ENCODE data around the gene TRIM47.
"Not testable (repeated sequence)": the region's sequence is repeated elsewhere in the genome, so short reads cannot be mapped to it uniquely, and the experiment has no call there.

TRIM47 gene

GRCh38 chr17:75865404-75866188 is 12.8 kb downstream of the TRIM47 start:
- not testable (repeated sequence) for H3K9ac ChIP-seq (ENCODE audit: low read length); H3K4me3 ChIP-seq (ENCODE audit: low read length); H3K36me3 ChIP-seq (ENCODE audit: control insufficient read depth, insufficient read depth, low read length); H3K27me3 ChIP-seq (ENCODE audit: control insufficient read depth, insufficient read depth, low read length)
- H3K4me1 ChIP-seq (ENCODE audit: control insufficient read depth, insufficient read depth, low read length), result peaks cover 14% of the 10 kb centered on the region
- H3K27ac ChIP-seq (ENCODE audit: low read depth, low read length), result peak overlapping the region; percentile 60

GRCh38 chr17:75864887-75865286 is 13.5 kb downstream of the TRIM47 start:
- not testable (repeated sequence) for H3K27me3 ChIP-seq (ENCODE audit: control insufficient read depth, insufficient read depth, low read length); H3K4me3 ChIP-seq (ENCODE audit: low read length); H3K36me3 ChIP-seq (ENCODE audit: control insufficient read depth, insufficient read depth, low read length); H3K9ac ChIP-seq (ENCODE audit: low read length)
- Histone ChIP-seq H3K27ac (ENCODE audit: low read depth, low read length) (peak overlapping the region; percentile 60), H3K4me1 (ENCODE audit: control insufficient read depth, insufficient read depth, low read length) (peaks cover 12% of the 10 kb centered on the region)

- Histone ChIP-seq H3K27ac (ENCODE audit: low read depth, low read length) (peak overlapping the region; percentile 60), H3K36me3 (ENCODE audit: control insufficient read depth, insufficient read depth, low read length) (no peaks in the 10 kb centered on the region), H3K9ac (ENCODE audit: low read length) (no peak overlapping the region), H3K27me3 (ENCODE audit: control insufficient read depth, insufficient read depth, low read length) (no peaks in the 10 kb centered on the region), H3K4me3 (ENCODE audit: low read length) (no peak overlapping the region), H3K4me1 (ENCODE audit: control insufficient read depth, insufficient read depth, low read length) (peaks cover 8% of the 10 kb centered on the region)
Observed at GRCh38 chr17:75864448-75864871, 13.9 kb downstream of the TRIM47 start.

DNA sequence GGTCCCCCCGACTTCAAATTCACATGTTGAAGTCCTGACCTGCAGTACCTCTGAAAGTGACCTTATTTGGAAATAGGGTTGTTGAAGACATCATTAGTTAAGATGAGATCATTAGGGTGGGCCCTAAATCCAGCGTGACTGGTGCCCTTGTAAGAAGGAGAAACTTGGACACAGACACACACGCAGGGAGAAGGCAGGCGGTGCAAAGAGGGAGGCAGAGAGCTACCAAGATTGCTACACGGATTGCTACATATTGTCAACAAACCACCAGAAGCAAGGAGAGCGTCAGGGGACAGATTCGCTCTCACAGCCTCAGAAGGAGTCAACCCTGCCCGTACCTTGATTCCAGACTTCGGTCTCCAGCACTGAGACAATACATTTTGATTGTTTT is 16.5 kb downstream of the TRIM47 start:
- Histone ChIP-seq H3K4me3 (ENCODE audit: low read length) (no peak overlapping the region), H3K36me3 (ENCODE audit: control insufficient read depth, insufficient read depth, low read length) (no peaks in the 10 kb centered on the region), H3K27me3 (ENCODE audit: control insufficient read depth, insufficient read depth, low read length) (no peaks in the 10 kb centered on the region), H3K9ac (ENCODE audit: low read length) (no peak overlapping the region), H3K4me1 (ENCODE audit: control insufficient read depth, insufficient read depth, low read length) (peaks cover 3% of the 10 kb centered on the region), H3K27ac (ENCODE audit: low read depth, low read length) (peak overlapping the region; percentile 6)

DNA sequence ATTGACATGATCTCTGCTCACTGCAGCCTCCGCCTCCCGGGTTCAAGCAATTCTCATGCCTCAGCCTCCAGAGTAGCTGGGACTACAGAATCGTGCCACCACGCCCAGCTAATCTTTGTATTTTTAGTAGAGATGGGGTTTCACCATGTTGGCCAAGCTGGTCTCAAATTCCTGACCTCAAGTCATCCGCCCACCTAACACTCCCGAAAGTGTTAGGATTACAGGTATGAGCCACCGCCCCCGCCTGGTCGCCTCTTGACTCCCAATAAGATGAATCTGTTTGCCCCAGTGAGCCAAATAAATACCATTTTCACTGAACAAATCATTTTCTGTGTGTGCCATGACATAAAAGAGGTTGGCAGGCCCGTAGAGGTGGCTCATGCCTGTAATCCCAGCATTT is 19.0 kb downstream of the TRIM47 start:
- H3K36me3 ChIP-seq (ENCODE audit: control insufficient read depth, insufficient read depth, low read length); H3K9ac ChIP-seq (ENCODE audit: low read length); H3K4me3 ChIP-seq (ENCODE audit: low read length); H3K27me3 ChIP-seq (ENCODE audit: control insufficient read depth, insufficient read depth, low read length); H3K4me1 ChIP-seq (ENCODE audit: control insufficient read depth, insufficient read depth, low read length); H3K27ac ChIP-seq (ENCODE audit: low read depth, low read length): not testable (repeated sequence)

DNA sequence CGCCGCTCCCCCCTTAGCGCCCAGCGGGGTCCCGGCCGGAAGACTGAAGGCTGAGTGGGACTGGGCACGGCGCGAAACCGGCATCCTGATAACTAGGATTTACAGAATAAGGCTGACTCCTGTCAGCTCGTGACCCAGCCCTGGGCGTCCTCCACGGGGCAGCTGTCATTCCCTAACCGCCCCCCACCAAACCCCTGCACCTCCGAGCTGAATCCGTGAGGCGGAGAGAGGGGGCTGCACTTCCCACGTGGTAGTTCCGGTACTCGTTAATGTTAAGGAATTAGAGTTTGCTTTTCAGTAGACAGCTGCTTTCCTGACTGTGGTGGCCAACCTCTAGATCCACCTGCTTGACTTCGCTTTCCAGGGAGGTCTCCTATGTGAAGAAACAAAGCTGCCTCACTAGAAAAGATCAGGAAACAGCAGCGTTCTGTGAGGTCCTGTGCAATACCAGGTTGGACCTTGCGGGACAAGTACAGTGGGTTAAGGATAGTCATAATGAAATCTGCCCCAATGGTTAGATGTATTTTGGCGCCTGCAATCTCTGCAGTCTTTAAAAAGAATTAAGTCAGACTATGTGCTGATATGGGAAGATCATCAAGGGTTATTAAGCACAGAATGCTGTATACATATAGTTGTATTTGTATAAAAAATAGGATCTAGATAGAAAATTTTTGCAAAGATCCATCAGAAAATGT is 22.2 kb downstream of the TRIM47 start:
- peaks cover 20% of the 10 kb centered on the region for H3K4me1 ChIP-seq (ENCODE audit: control insufficient read depth, insufficient read depth, low read length)
- peaks cover under 1% of the 10 kb centered on the region for H3K36me3 ChIP-seq (ENCODE audit: control insufficient read depth, insufficient read depth, low read length)
- H3K9ac ChIP-seq (ENCODE audit: low read length), result peak overlapping the region; percentile 98
- H3K27ac ChIP-seq (ENCODE audit: low read depth, low read length), result peak overlapping the region; percentile 96
- H3K4me3 ChIP-seq (ENCODE audit: low read length), result peak overlapping the region; percentile 99
- no peaks in the 10 kb centered on the region for H3K27me3 ChIP-seq (ENCODE audit: control insufficient read depth, insufficient read depth, low read length)

DNA sequence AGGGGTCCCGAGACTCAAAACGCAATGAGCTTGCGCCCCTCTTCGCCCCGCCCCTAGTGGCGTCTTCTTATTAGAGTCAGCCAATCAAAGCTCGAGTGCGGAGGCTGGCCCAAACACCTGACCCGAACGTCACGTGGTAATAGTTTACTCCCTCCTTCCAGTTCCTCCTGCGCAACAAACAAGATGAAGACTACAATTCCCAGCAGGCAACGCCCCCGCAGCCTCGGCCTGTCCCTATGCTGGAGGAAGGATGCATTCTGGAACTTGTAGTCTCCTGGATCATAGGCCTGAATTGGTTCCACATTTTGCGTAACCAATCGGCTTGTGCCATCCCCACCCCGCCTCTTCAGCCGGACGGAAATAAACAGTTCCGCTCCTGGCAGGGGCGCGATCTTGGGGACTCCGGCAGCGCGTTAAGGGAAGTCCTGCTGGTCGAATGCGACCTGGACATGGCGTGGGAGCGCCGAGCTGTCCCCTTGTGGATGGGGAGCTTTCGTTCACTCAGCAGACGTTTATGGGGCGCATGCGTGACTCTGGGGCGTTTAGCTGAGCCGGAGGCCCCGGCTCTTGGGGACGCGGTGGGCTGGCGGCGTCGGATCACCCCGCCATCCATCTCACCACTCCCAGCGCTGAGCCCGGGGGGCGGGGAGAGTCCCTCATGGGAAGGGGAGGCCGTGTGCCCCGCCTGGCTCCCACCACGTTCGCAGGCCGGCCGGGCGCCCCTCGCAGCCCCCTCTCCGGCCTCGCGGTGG is 22.9 kb downstream of the TRIM47 start, which contains the start of gene WBP2:
Gene WBP2, minus strand, starts transcription at position 26 of the 752 bp plus-strand sequence. CDS start 38 bp downstream, outside the sequence.
- Histone ChIP-seq H3K9ac (ENCODE audit: low read length) (peak within 1 kb of the TSS; percentile 98), H3K36me3 (ENCODE audit: control insufficient read depth, insufficient read depth, low read length) (peaks cover 7% of the 10 kb centered on the region), H3K4me1 (ENCODE audit: control insufficient read depth, insufficient read depth, low read length) (peaks cover 21% of the 10 kb centered on the region), H3K27me3 (ENCODE audit: control insufficient read depth, insufficient read depth, low read length) (no peaks in the 10 kb centered on the region), H3K4me3 (ENCODE audit: low read length) (peak within 1 kb of the TSS; percentile 99), H3K27ac (ENCODE audit: low read depth, low read length) (peak within 1 kb of the TSS; percentile 97)

DNA sequence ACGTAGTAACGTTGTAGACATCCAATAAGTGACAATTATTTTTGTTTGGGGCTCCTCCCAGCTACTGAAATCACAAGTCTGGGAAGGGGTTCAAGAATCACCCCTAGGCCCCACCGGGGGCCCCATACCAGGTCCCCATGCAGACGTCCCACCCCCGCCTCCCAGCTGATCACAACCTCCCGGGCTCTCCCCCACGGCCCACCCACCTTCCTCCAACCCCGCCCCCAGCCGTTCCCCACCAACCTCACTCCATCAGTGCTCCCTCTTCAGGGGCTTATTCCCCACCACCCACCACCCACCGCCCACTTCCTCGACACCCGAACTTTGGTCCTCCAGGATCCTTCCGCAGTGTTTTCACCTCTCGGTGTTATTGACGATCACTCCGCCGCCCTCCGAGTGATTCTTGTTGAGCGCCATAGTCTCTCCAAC is 23.5 kb downstream of the TRIM47 start:
- no peaks in the 10 kb centered on the region for H3K27me3 ChIP-seq (ENCODE audit: control insufficient read depth, insufficient read depth, low read length)
- H3K9ac ChIP-seq (ENCODE audit: low read length), result peak overlapping the region; percentile 29
- peak overlapping the region; percentile 74 for H3K4me3 ChIP-seq (ENCODE audit: low read length)
- H3K27ac ChIP-seq (ENCODE audit: low read depth, low read length), result peak overlapping the region; percentile 97
- peaks cover 7% of the 10 kb centered on the region for H3K36me3 ChIP-seq (ENCODE audit: control insufficient read depth, insufficient read depth, low read length)
- peaks cover 21% of the 10 kb centered on the region for H3K4me1 ChIP-seq (ENCODE audit: control insufficient read depth, insufficient read depth, low read length)

DNA sequence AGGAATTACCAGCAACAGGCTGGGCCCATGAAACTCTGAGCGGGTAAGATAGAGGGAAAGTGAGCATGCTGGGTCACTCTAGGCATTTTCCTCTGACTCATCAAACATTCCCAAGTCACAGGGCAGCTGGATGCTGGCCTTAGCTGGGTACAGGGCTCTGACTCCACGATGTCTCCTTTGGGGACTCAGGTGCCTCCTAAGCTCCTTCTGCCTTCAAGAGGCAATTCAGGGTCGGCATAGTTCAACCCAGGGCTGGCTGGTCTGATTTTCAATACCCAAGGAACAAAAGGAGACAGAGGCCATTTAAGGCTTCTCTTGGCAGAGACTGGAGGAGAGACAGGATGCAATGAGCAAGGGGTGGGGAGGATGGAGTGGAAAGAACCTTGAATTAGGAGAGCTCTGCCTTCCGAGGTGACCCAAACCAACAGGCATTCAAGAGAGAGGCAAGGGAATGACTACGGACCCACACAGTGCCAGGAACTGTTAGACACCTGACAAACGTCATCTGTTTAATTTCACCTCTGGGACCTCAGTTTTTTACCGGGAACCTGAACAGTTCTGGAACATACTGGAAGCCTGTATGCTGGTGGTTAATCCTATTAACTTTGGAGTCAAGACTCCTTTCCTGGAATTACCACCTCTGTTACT is 24.2 kb downstream of the TRIM47 start:
- peak overlapping the region; percentile 29 for H3K9ac ChIP-seq (ENCODE audit: low read length)
- H3K36me3 ChIP-seq (ENCODE audit: control insufficient read depth, insufficient read depth, low read length), result peaks cover 14% of the 10 kb centered on the region
- H3K4me3 ChIP-seq (ENCODE audit: low read length), result peak overlapping the region; percentile 74
- H3K27me3 ChIP-seq (ENCODE audit: control insufficient read depth, insufficient read depth, low read length), result no peaks in the 10 kb centered on the region
- peaks cover 21% of the 10 kb centered on the region for H3K4me1 ChIP-seq (ENCODE audit: control insufficient read depth, insufficient read depth, low read length)
- peak overlapping the region; percentile 97 for H3K27ac ChIP-seq (ENCODE audit: low read depth, low read length)

GRCh38 chr17:75853433-75853832 is 24.9 kb downstream of the TRIM47 start:
- Histone ChIP-seq H3K27me3 (ENCODE audit: control insufficient read depth, insufficient read depth, low read length) (no peaks in the 10 kb centered on the region), H3K4me1 (ENCODE audit: control insufficient read depth, insufficient read depth, low read length) (peaks cover 21% of the 10 kb centered on the region), H3K36me3 (ENCODE audit: control insufficient read depth, insufficient read depth, low read length) (peaks cover 21% of the 10 kb centered on the region), H3K4me3 (ENCODE audit: low read length) (no peak overlapping the region), H3K27ac (ENCODE audit: low read depth, low read length) (peak overlapping the region; percentile 97), H3K9ac (ENCODE audit: low read length) (no peak overlapping the region)

GRCh38 chr17:75851693-75851991 is 26.7 kb downstream of the TRIM47 start:
- not testable (repeated sequence) for H3K4me3 ChIP-seq (ENCODE audit: low read length); H3K9ac ChIP-seq (ENCODE audit: low read length); H3K27me3 ChIP-seq (ENCODE audit: control insufficient read depth, insufficient read depth, low read length)
- Histone ChIP-seq H3K4me1 (ENCODE audit: control insufficient read depth, insufficient read depth, low read length) (peaks cover 21% of the 10 kb centered on the region), H3K36me3 (ENCODE audit: control insufficient read depth, insufficient read depth, low read length) (peaks cover 38% of the 10 kb centered on the region), H3K27ac (ENCODE audit: low read depth, low read length) (peak overlapping the region; percentile 70)

Data from rectal smooth muscle tissue (tissue), 1 donor.